ENCODE data around the gene IGSF21.

- no peak for TF ChIP-seq EZH2 (IDR thresholded peaks at IDR 0.05)
- no peak for TF ChIP-seq POLR2AphosphoS5 (IDR thresholded peaks at IDR 0.05; ENCODE audit: borderline replicate concordance, low read depth, low read length)
These were observed 139.6 kb downstream of the IGSF21 start for GRCh38 chr1:18247151-18247550.

All from SK-N-MC (cell line).